Panc1 (cell line): ENCODE data around the gene CACNA2D3.

Experiments
- CTCF ChIP-seq: fragments of 450-650 bp; IDR thresholded peaks from 2 replicates; pipeline ENCODE4 v1.5.1; 2017; ENCODE audit warnings: mild to moderate bottlenecking
- REST ChIP-seq, 2 experiments: IDR thresholded peaks; 2 replicates each; pipeline ENCODE4 v1.6.1; 2011 to 2012; ENCODE audit warnings: low read depth in 2 of 2, control low read depth in 1 of 2, low read length in 1 of 2, mild to moderate bottlenecking in 1 of 2, moderate library complexity in 1 of 2; ENCODE audit not compliant: insufficient read depth in 1 of 2

DNA sequence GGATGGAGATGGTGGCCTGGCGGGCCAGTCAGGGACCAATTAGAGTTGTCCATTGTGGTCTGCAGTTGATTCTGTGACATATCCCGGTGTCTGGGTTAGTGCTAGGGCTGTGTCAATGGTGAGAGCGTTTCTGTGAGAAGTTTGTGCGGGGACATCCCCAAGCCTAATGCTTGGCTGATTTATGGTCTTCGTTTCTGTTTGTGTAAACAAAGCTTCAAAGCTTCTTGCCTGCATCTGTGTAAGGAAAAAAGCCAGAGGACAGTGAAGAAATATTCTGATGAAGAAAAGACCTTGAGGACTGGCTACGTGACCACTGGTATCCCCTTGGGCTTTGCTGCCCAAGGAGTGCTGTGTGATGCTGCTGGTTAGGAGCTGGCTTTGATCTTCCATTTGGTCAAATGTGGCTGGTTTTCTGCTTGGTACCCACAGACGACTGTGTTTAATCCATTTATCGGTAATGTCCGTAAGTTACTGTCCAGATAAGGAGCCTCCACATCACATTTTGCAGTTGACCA lies 880.1 kb downstream of the CACNA2D3 start:
- no peak for TF ChIP-seq REST (IDR thresholded peaks at IDR 0.05; ENCODE audit: insufficient read depth in 1 of 2, low read depth in 2 of 2, low read length in 1 of 2)
- no peak for TF ChIP-seq CTCF
